DOHH2 (cell line): ENCODE measurements around the gene OR10G8.

Experiments
- CTCF ChIP-seq: fragments of 200-600 bp; sonication (generic); IDR thresholded peaks from one replicate; pipeline ENCODE4 v1.5.1; 2014; ENCODE audit warnings: antibody characterized with exemption, mild to moderate bottlenecking, low read depth, low read length; ENCODE audit not compliant: poor library complexity, severe bottlenecking
- EZH2phosphoT487 ChIP-seq: fragments of 200-600 bp; sonication (generic); IDR thresholded peaks from 2 replicates; pipeline ENCODE4 v1.6.1; 2017; ENCODE audit warnings: borderline replicate concordance, mild to moderate bottlenecking, antibody characterized with exemption, low read length, moderate library complexity, mixed read lengths

- TF ChIP-seq CTCF (no peak), EZH2phosphoT487 (no peak)
These were observed 42.1 kb downstream of the OR10G8 start for GRCh38 chr11:124068601-124069110.
